ENCODE measurements around the gene ADCY5.
"Not testable (repeated sequence)": the region's sequence is repeated elsewhere in the genome, so short reads cannot be mapped to it uniquely, and the experiment has no call there.

The ADCY5 gene

GRCh38 chr3:123448536-123449101, at the start of gene ADCY5:
TSS of gene ADCY5 (minus strand) at chr3:123449090. CDS start at chr3:123448545, 545 bp downstream.
- in situ Hi-C loops (cut with HindIII; ENCODE audit: low pct_ligation_motif_present, low pct_unique_long_range_greater_than_20kb, low sequenced_read_pairs) = no loop called here
- DNase-seq = no peak

- in situ Hi-C loops (cut with HindIII; ENCODE audit: low pct_ligation_motif_present, low pct_unique_long_range_greater_than_20kb, low sequenced_read_pairs) = no loop called here
- DNase-seq = no peak
Measured at GRCh38 chr3:123493912-123494311, 45.0 kb upstream of the ADCY5 start.

GRCh38 chr3:123491966-123492587, 43.2 kb upstream of the ADCY5 start:
- in situ Hi-C loops (cut with HindIII; ENCODE audit: low pct_ligation_motif_present, low pct_unique_long_range_greater_than_20kb, low sequenced_read_pairs) = no loop called here
- no peak for DNase-seq

GRCh38 chr3:123489400-123490004, 40.6 kb upstream of the ADCY5 start:
- DNase-seq = peak; percentile 55
- in situ Hi-C loops (cut with HindIII; ENCODE audit: low pct_ligation_motif_present, low pct_unique_long_range_greater_than_20kb, low sequenced_read_pairs) = no loop called here

DNA sequence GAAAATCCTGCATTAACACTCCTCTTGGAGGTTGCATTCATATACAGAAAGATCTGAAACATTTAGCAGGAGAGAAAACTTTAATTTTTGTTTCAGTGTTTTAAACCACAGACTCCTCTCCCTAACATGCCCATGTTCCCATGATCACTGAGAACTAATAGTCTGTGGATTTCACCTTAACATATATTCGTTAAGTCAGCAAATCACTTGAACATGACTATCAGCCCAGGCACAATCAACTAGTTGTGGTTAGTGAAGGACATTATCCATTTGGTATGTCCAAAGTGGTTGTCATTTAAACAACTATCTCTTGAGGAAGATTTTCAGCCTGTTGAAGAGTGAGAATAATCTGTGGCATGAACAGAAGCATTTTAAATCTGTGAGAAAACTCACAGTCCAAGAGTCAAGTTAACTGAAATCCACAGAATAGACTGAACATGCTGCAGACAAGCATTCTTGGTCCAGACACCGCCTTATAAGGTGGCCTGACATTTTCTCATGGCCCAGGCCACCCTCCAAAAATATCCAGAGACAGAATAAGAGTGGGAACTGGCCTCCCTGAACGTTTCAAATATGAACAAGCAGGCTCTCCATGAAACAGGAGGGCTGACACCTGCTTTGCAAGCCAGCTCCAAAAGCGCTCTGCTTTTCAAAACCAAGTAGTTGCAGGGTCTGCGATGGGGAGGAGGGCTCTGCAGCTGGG, 39.9 kb upstream of the ADCY5 start:
- no peak for DNase-seq
- in situ Hi-C loops (cut with HindIII; ENCODE audit: low pct_ligation_motif_present, low pct_unique_long_range_greater_than_20kb, low sequenced_read_pairs) = no loop called here

DNA sequence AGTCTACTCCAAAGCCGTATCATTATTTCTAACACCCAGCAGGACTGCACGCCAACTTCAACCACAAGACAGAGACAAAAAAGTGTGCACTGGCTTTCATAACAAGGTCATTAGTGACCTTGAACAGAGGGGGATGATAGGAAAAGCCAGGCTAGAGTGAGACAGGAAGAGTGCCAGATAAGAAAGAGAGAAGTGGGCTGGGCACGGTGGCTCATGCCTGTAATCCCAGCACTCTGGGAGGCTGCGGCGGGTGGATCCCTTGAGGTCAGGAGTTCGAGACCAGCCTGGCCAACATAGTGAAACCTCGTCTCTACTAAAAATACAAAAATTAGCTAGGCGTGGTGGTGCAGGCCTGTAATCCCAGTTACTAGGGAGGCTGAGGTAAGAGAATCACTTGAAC, 38.2 kb upstream of the ADCY5 start:
- DNase-seq; in situ Hi-C loops (cut with HindIII; ENCODE audit: low pct_ligation_motif_present, low pct_unique_long_range_greater_than_20kb, low sequenced_read_pairs): not testable (repeated sequence)

DNA sequence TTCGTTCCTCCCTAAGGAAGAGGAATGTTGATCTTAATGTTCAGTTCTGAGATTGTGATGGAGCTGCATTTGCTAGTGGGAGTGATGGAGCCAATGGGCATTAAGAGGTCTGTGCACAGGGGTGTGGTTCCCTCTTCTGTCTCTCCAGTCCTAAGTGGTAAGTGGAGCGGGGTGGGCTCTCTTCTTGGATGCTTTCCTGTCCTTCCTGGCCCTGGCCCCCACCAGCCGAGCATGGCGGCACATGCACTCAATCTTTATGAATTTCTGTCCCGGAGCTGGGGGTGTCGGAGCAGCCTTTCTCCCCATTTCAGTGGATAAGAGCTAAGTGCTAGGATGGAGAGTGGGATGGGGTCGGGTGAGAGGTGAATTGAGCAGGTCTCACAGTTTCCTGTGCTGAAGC, 37.6 kb upstream of the ADCY5 start:
- in situ Hi-C loops (cut with HindIII; ENCODE audit: low pct_ligation_motif_present, low pct_unique_long_range_greater_than_20kb, low sequenced_read_pairs) = no loop called here

DNA sequence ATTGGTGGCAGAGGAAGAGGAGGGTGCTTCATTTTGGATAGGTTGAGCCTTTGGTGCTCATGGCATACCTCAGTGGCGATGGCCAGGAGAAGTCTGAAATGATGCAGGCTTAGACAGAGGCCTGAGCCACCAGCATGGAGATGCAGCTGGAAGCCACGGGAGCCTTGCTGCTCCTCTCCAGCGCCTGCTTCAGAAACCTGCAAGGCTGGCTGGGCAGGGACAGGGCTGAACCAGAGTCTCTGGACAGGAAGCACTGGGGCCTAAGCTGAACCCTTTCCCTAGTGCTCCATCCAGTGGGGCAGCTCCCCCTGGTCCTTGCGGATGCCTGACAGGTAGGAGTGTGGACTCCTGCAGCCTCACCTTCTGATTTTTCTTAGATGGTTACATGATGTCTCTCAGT, 36.7 kb upstream of the ADCY5 start:
- no peak for DNase-seq
- in situ Hi-C loops (cut with HindIII; ENCODE audit: low pct_ligation_motif_present, low pct_unique_long_range_greater_than_20kb, low sequenced_read_pairs) = no loop called here

More for the DNA sequence above, 37.6 kb upstream of the ADCY5 start:
- no peak for DNase-seq

GRCh38 chr3:123483146-123483545, 34.3 kb upstream of the ADCY5 start:
- no peak for DNase-seq
- in situ Hi-C loops (cut with HindIII; ENCODE audit: low pct_ligation_motif_present, low pct_unique_long_range_greater_than_20kb, low sequenced_read_pairs) = no loop called here

DNA sequence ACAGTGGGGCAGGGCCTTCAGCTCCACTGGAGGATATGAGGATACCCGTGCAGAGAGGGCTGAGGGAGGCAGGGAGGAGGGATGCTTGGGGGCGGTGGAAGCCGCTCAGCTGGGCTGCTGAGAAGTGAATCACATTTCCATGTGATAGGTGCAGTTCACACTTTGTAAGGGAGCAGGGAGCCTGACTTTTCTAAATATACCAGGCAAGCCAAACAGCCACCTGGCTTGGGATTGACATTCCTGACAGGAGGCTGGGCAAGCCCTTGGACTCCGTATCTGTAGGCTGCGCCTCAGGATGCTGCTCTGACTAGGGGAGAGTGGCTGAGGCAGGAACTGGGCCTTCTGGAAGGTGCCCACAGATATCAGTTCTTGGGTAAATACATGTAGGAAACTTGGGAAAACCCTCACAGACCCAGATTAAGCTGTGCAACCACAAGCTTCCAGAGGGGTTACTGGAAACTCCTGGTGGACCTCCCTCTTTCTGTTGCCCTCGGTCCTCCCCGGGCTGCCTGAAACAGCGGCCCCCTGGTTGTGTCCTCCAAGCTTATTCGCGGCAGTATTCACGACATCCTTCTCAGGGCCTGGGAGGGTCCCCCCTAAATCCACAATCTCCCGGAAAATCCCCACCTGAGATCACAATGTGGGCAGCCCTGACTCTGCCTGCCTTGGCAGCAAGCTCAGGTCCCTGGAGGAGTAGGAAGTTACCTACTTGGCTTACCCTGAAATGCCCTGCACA, 33.0 kb upstream of the ADCY5 start:
- no peak for DNase-seq
- in situ Hi-C loops (cut with HindIII; ENCODE audit: low pct_ligation_motif_present, low pct_unique_long_range_greater_than_20kb, low sequenced_read_pairs) = no loop called here

DNA sequence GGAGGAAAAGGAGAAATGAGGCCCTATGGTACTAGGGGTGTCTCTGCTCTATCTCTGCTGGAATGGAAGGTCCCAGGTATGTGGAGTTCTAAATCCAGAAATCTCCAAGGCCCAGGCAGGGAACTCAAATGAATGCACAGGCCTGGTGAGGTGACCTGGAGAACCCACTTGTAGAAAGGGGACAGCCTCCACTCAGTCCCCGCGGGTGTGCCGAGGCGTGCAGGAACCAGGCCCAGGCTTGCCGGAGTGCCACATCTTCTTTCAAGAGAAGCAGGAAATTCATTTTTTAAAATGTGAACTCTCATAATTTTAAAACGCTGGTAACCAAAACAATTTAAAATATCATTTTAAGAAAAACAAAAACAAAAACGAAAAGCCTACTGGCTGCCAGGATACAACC, 32.2 kb upstream of the ADCY5 start:
- in situ Hi-C loops (cut with HindIII; ENCODE audit: low pct_ligation_motif_present, low pct_unique_long_range_greater_than_20kb, low sequenced_read_pairs) = no loop called here
- no peak for DNase-seq

DNA sequence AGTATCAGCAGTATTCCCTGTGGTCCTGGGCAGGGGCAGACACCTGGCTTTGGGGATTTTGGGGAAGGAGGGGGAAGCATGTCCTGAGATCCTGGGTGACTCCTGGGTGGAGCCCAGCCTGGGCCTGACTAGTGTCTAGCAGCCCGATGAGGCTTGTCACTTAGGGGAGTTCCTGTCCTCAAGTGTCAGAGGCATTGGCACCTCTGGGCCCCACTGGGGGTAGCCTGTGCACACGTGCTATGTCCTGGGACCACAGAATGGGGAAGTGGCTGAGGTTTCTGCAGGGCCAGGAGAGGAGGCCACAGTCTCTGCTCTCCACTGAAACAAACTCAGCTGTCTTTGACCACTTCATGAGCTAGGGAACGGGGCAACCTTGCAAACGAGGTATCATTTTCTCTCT, 31.5 kb upstream of the ADCY5 start:
- in situ Hi-C loops (cut with HindIII; ENCODE audit: low pct_ligation_motif_present, low pct_unique_long_range_greater_than_20kb, low sequenced_read_pairs) = no loop called here
- no peak for DNase-seq

- no peak for DNase-seq
- in situ Hi-C loops (cut with HindIII; ENCODE audit: low pct_ligation_motif_present, low pct_unique_long_range_greater_than_20kb, low sequenced_read_pairs) = no loop called here
Measured at GRCh38 chr3:123479891-123480290, 31.0 kb upstream of the ADCY5 start.

DNA sequence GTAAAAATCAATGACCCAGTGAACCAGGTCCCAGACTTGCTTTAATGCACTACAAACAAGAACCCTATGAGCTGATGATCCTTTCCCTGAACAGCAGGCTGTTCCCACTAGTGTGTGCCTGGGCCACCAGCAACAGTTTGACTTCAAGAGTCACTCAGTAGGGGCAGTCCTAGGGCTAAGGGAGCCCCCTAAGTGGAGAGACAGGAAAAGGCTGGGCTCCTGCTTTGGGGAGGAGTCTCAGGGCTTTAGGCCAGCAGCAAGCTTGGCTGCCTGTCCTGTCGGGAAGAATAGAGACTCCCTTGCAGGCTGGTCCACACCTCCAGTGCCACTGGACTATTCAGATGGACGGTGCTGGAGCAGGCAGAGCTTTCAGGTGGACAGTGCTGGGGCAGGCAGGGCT, 29.4 kb upstream of the ADCY5 start:
- no peak for DNase-seq
- in situ Hi-C loops (cut with HindIII; ENCODE audit: low pct_ligation_motif_present, low pct_unique_long_range_greater_than_20kb, low sequenced_read_pairs) = no loop called here

GRCh38 chr3:123476967-123477750, 28.3 kb upstream of the ADCY5 start:
- DNase-seq = no peak

DNA sequence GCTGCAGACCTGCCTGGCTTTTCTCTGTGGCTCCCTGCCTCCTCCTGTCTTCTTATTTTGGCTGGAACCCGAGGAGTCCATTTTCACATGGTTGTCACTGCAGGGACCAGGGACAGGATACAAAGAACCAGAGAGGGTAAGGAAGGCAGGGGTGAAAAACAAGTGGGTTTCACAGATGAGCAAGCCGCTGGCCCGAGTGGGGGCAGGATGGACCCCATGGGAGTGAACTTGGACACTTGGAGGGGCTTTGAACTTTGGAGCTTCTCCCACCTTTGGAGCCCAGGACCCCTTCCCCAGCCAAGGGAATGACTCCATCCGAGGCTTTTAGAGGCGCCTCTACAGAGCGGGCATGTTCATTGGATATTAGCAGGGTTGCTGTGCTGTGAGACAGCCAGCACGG, 26.9 kb upstream of the ADCY5 start:
- DNase-seq = no peak
- in situ Hi-C loops (cut with HindIII; ENCODE audit: low pct_ligation_motif_present, low pct_unique_long_range_greater_than_20kb, low sequenced_read_pairs) = no loop called here

More at GRCh38 chr3:123476967-123477750, 28.3 kb upstream of the ADCY5 start:
- in situ Hi-C loops (cut with HindIII; ENCODE audit: low pct_ligation_motif_present, low pct_unique_long_range_greater_than_20kb, low sequenced_read_pairs) = no loop called here

- in situ Hi-C loops (cut with HindIII; ENCODE audit: low pct_ligation_motif_present, low pct_unique_long_range_greater_than_20kb, low sequenced_read_pairs) = no loop called here
- DNase-seq = no peak
Measured at GRCh38 chr3:123471106-123471505, 22.2 kb upstream of the ADCY5 start.

- in situ Hi-C loops (cut with HindIII; ENCODE audit: low pct_ligation_motif_present, low pct_unique_long_range_greater_than_20kb, low sequenced_read_pairs) = no loop called here
- DNase-seq = no peak
Measured at GRCh38 chr3:123469323-123469995, 20.6 kb upstream of the ADCY5 start.
